Measurements from ENCODE around the gene WDR33.

The WDR33 gene

DNA sequence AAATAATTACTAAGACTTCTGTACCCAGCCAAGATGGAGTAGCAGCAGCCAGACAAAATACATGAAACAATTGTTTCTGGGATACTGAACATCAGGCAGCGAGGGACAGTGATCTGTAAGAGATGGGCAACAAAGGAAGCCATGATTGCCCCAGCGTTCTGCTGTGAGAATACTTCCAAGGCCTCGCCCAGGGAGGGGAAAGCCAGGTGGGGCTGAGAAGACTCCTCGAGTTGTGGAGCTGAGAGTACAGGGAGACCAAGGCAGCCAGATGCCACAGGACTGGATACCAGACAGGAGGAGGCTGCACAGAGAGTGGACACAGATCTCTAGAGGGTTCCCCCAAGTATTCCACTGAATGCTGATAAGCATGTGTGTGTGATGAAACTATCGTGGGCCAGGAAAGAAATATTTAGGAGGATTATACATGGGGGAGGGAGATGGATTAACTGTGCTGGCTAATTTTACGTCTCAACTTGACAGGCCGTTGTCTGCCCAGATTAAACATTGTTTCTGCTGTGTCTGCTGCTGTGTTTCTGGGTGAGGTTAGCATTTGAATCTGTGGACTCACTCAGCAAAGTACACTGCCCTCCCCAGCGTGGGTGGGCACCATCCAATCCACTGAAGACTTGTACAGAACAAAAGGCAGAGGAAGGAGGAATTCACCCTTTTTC lies 125.4 kb downstream of the WDR33 start:
- DNase-seq: no peak

- DNase-seq: no peak
Measured at GRCh38 chr2:127683757-127684156, 127.2 kb downstream of the WDR33 start.

DNA sequence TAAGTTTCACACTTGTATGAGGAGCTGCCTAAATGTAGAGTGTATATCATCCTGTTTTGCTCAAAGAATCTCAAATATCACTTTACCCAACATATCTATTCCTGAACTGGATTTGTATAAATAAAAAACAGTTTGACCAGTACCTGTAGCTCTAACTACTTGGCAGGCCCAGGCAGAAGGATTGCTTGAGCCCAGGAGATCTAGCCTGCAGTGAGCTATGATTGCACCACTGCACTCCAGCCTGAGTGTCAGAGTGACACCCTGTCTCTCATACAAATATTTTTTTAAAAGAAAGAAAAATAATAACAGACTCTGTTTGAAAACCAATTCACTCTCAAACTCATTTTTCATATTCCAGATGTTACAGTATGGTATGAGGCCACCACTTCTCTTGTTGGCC lies 127.9 kb downstream of the WDR33 start:
- DNase-seq: no peak

DNA sequence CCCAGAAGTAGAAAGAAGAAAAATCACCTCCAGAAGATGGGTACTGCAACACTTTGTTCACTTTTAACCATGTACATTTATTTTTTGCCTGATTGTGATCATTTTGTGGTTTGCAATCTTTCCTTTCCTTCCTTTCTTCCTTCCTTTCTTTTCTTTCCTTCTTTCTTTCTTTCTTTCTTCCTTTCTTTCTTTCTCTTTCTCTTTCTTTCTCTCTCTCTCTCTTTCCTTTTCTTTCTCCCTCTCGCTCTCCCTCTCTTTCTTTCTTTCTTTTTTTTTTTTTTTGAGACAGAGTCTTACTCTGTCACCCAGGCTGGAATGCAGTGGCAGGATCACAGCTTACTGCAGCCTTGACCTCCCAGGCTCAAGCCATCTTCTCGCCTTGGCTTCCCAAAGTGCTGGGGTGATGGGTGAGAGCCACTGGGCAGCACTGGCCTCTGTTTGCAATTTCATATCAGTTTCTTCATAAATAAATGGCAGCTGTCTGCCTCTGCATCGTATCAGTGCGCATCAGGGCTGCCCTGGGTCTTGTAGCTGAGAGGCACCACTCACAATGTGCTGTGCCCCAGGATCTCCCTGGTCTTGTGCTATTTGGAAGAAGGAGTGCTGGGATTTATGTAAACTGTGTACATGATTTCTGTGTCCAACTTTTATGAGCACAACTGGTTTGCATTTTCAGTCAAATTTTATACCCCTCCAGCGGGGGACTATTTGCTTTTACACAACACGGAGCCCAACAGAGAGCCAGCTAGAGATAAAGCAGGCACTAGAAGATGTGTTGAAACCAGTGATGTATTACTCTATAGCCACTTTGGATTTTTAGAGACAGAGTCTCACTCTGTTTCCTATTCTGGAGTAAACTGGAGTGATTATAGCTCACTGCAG lies 128.8 kb downstream of the WDR33 start:
- DNase-seq: no peak

DNA sequence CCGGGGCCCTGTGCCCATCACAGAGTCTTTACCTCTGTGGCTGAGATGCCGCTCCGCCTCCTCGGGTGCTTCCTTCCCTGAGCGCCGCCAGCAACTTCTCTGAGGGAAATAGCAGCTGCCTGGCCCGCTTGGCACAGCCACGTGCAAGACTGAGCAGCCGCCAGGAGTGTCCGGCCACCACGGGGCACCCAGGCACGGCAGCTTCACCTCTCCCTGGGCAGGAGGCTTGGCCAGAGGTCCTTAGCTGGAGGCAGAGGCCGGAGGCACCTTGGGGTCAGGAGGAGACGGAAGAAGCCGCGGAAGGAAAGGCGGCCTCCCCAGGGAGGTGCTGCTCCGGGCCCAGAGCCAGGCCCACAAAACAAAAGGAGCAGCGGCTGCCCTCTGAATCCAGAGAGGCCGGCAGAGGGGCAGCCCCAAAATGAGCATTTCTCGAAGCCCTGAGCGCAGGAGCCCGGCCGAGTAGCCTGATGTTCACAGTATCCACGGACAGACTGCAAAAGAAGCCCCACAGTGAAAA lies 129.6 kb downstream of the WDR33 start:
- peak; percentile 52 for DNase-seq

GRCh38 chr2:127680706-127681287 lies 130.2 kb downstream of the WDR33 start:
- no peak for DNase-seq

DNA sequence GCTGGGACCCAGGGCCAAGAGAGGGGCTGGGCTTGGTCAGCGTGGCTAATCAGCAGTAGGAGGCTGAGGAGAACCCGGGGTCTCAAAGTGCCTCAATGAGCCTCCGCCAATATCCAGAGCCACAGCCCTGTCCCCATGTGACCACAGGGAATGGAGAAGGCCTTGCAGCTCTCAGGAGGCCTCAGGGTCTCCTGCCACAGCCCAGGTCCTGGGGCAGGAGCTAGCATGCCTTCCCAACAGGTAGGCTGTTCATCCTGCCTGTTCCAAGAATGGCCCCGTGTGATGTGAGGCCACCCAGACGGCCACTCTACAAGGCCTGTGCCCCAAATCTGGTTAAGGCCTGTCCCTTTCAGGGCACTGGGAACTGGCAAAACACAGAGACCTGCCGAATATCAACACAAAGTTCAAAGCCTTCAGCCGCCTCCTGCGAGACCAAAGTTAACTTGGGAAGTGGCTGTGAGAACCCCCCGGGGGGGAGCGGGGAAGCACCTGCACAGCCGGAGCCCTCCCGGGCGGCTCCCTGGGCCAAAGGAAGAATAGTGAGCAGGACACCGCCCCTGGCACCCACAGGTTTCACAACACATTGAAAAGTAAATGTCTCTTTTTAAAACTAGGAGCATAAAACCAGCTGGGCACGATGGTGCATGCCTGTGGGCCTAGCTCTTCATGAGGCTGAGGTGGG lies 131.2 kb downstream of the WDR33 start:
- DNase-seq: no peak

- no peak for DNase-seq
Measured at GRCh38 chr2:127678991-127679390, 132.0 kb downstream of the WDR33 start.

GRCh38 chr2:127678531-127678930 lies 132.4 kb downstream of the WDR33 start:
- no peak for DNase-seq

GRCh38 chr2:127676906-127677305 lies 134.1 kb downstream of the WDR33 start:
- no peak for DNase-seq

DNA sequence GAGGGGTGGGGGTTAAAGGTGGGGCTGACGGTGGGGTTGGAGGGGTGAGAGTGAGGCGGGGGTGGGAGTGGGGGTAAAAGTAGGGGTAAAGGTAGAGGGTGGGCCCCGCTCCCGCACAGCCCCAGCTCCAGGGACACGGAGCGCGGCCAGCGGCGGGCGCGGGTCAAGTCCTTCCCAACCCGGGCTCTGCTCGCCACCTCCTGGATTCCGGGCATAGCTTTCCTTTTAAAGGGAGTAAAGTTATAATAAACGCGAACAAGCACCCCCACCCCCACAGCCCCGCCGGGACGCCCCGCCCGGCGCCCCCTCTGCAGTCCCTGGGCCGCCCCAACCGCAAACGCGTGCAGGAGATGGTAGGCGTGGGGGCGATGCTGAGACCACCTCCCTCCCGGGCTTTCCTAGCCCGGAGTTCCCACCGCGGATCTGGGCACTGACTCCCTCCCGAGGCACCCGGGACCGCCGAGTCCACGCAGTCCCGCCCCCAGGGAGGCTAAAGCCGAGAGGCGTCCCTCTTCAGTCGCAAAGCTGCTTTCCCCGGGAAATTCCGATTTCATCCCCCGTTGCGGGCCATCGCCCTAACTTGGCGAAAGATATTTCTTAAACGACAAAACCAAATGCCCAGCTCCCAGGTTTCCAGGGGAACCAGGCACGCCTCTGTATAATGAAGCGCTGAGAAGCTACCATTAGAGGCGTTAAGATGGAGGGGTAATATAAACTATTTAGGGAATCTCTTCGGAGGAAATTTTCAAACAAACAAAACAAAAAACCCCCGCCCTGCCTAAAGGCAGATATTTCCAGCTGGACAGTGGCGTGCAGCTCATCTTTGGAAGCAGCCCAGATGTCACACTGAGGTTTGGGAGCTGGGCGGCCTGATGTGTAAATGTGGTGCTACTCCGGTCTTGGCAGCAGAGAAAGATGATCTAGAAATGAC lies 135.4 kb downstream of the WDR33 start, which contains the start of gene LIMS2:
LIMS2 (minus strand) TSS at position 200 of the 931 bp plus-strand sequence. CDS start 506 bp downstream, outside the sequence.
- DNase-seq: peak; percentile 52

DNA sequence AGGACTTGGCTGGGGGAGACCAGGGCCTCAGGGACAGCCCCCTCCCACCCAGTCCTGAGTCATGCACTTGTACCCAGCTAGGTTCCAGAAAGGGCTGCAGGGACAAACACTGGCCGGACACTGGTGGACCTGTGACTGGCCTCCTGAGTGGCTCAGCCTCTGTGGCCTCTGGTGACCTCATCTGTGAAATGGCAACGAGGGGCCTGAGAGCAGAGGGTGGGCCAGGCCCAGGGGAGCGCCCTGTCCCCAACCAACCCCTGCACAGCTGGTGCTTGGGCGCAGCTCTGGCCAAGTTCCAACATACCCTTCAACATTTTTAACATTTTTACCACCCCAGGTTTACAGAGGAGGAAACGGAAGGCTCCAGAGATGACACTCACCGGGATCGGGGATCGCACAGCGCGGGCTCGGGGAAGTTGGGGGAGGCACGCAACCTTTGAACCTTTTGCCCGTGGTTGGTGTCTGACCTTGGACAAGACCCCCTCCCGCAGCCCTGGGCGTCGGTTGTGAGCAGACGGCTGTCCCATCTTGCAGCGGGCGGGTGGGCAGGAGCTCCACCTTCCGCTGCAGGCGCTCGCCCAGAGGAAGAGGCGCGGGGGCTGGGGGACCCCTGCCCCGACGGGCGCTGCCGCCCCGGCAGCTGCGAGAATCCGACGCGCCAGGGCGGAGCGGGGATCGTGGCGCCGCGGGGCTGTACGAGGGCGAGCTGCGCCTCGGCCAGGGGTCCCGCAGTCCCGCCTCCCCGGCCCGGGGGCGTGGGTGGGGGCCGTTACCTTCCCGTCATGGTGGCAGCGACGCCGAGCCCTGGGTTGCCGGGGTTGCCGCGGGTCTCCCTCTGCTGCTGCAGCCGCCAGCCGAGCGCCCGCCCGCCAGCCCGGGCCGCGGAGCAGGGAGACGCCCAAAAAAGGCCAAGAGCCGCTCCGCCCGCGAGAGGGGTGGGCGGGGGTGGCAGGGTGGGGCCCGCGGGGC lies 136.4 kb downstream of the WDR33 start:
- DNase-seq: peak; percentile 62

DNA sequence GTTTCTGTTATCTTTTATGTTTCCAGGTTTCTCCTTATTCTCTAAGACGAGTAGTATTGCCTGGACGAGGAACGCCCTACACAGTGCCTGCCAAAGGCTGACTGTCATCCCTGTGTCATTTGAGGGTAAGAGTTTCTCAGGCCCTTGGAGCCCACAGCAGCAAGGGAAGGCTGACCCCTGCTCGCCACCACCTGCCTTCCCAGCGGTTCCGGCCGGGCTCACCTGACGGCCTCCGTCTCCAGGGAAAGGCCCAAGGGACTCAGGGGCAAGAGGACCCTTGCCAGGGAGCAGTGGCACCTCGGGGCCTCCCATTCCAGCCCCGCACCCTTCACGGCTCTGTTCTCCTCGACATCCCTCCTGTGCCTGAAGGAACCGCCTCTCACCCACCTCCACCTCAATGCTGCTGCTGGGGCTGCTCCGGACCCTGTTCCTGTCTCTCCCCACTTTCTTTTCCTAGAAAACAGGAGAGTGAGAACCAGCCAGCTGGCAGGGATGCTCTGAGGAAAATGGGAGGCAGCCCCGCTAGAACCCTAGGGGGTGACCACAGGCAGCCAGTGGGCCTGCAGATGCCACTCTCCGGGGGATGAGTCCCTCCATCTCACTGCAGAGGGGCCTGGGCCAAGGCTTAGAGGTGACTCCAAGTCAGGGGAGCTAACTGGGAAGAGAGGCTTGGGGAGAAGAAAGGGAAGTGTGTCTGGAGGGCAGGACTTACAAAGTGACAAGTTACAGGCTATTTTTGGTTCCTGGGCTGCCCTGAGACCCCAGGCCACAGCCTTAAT lies 137.5 kb downstream of the WDR33 start:
- peak; percentile 51 for DNase-seq

DNA sequence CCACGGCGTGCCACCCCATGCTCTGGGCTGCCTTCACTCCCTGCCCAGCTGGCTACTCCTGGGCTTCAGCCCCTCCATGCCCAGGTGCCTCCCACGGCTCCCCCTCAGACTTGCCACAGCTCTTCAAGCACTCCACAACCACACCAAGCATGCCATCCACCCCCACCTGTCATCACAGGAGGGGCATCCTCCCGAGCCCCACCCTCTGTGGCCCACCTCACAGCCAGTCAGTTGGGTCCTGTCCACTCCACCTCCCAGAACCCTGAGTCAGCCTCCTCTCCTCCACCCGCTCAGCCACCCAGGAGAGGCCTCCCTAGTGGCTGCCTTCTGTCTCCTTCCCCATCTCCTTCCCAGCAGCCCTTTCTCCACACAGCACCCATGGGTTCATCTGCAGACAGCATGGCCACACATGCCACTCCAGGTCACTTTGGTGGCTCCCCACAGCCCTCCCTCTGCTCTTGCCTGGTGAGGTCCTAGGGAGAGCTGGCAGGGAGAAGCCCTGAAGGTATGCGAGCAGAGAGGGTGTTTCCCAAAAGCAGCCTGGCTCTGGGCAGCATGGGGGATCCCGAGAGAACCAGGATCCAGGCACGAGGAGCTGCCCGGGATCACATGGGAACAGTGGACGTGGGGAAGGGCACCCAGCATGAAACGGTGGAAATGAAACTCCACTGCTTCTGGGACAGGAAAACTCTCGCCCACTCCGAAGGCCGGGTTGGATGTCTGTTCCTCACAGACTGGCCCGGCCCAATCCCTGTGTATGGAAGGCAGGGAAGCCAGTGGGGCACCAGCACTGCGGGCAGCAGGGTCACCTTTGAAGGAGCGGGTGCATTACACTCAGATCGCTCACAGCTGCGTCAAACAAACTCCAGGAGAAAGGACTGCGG lies 138.4 kb downstream of the WDR33 start:
- DNase-seq: no peak

- DNase-seq: no peak
Measured at GRCh38 chr2:127671557-127672302, 139.2 kb downstream of the WDR33 start.

DNA sequence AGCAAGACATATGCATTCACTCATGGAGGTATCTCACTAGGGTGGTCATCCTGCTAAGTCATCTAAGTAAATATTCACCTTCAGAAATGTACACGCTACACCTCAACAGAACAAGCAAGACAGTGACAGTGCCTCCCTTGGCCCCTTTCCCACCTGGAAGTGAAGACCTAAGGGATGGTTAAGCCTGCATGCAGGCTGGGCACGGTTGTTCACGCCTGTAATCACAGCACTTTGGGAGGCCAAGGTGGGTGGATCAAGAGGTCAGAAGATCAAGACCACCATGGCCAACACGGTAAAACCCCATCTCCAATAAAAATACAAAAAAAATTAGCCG lies 140.0 kb downstream of the WDR33 start:
- DNase-seq: no peak

- DNase-seq: no peak
Measured at GRCh38 chr2:127670055-127670956, 140.7 kb downstream of the WDR33 start.
